Activated effector memory CD4-positive, alpha-beta T cell treated with anti-CD3 and anti-CD28 coated beads, Interleukin-2, amount 50 U/mL, for 16 hours (primary cell): ENCODE measurements around the gene TRPV4.

Source experiments
- DNase-seq: peaks from one replicate; pipeline ENCODE4 v3.0.0-alpha.2; 2020

Gene TRPV4

DNA sequence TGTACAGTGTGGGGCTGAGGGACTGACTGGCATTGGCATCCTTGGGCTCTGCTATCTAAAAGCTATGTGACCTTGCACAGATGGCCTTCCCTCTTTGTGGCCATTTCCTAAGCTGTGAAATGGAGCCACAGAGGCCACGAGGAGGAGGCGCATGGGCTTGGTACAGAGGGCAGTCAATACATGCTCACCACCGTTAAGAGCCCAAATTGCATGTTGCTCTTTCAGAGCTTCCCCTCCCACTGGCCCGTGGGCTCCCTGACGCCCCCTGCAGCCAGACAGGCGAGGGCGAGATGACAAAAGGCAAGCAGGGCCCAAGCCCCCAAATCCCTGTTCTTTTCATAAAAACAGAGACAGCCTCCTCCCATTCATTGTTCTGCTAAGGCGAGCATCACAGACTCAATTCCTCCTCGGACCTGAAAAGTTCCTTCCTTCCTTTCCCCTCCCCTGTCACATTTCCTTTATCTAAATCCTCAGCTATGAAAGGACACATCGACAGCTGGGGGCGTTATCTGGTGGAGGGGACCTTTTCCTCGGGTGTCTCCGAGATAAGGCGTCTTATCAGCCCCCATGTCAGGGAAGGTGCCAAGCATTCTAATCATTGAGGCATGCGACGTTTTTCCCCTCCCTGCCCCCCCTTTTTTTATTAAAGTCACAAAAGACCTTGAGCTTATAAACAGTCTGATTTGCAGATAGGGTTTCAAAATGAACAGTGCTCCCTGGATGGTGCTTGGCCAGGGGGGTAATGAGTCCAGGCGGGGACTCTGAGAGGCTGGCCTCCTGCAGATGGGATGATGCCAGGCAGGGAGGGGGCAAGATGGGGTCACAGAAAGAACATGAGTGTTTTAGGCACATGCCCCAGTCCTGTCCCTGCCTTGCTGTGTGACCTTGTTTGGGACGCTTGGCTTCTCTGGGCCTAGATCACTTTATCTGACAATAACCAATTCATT, 93.2 kb downstream of the TRPV4 start:
- DNase-seq = peak; percentile 60

GRCh38 chr12:109738878-109739665, 94.1 kb downstream of the TRPV4 start:
- peak; percentile 43 for DNase-seq

GRCh38 chr12:109738209-109738608, 95.0 kb downstream of the TRPV4 start:
- peak; percentile 34 for DNase-seq

DNA sequence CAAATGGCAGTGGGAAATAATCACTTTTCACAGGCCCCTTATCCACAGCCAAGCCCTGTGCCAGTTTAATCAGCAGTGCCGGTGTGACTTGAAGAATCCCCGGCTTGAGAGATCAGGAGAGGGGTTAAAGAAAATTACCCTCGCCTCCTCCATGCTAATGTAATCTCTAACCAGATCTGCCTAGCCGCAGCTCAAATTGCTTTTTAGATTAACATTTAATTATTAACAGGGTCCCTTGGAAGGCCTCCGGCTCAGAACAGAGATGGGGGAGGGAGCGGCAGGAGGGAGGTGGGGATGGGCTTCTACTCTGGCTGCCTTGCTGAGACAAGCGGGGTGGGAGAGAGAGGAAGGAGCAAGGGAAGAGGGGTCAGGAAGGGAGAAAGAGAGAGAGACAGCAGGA, 95.6 kb downstream of the TRPV4 start:
- DNase-seq = peak; percentile 12

DNA sequence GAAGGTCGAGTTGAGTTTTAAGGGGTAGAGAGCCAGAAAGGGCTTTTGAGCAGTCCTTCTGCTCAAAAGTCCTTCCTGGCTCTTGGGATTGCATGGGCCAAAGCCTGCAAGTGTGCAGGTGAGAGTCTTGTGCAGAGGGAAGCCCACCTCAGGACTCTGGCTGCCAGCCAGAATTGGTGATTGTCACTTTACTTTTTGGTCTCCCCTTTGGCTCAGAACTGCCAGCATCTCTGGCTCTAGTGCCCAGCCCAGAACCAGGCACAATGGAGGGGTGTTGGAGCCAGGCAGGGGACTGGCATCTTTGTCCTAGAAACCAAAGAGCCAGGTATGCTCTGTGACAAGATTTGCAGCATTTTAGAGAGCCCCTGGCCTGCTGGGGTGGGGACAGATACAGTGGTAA, 96.1 kb downstream of the TRPV4 start:
- DNase-seq = peak; percentile 34

DNA sequence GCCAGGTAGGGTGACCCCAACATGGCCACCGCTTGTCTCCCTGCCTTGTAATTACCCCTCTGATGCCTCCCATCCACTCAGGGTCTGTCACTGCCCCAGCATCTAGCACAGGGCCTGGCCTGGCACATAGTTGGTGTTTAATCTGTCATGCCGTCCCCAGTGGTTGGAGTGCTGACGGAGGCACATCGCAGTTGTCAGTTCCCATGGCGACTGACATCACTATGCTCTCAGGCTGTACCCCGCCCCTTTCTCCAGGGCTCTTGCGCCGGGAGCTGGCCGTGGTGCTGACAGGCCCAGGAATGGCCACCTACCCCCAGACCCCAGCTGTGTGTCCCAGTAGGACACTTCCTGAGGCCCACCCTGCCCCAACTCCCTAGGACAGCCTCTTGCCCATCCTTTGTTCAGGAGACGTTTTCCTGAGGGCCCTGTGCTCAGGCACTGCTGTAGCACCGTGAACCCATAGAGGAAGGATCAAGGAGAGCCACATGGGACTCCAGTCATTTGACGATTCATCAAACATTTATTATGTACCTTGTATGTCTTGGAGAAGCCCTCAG, 96.6 kb downstream of the TRPV4 start:
- peak; percentile 64 for DNase-seq

DNA sequence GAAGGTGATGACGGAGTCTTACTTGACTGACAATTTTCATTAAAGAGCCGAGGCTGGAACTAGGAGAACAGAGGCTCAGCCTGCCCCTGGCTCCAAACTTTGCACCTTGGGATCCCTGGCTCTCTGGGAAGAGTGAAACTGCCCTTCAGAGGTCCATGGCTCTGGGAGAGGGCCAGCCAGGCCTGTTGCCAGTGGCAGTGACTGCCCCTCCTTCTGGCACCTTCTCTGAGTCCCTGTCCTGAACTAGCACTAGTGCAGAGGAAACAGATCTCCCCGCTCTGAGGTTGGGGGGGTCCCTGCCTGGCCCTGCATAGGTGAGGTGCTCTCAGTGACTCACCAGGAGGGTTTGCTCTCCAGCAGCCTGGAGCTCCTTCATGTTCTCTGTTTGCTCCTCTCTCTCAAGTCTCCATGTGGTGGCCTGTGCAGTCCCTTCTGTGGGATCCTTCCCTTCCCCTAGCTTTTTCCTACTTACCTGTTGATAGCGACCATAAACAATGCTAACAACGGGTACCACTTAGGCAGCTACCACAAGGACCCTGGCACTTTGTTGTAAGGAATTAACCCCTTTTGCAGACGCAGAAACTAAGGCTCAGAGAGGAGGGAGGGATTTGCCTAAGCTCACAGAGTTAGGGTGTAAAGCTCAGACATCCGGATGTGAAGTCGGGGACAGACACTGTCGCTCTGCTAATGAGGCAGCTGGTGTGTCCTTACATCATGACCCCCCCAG, 97.2 kb downstream of the TRPV4 start:
- DNase-seq = peak; percentile 47

DNA sequence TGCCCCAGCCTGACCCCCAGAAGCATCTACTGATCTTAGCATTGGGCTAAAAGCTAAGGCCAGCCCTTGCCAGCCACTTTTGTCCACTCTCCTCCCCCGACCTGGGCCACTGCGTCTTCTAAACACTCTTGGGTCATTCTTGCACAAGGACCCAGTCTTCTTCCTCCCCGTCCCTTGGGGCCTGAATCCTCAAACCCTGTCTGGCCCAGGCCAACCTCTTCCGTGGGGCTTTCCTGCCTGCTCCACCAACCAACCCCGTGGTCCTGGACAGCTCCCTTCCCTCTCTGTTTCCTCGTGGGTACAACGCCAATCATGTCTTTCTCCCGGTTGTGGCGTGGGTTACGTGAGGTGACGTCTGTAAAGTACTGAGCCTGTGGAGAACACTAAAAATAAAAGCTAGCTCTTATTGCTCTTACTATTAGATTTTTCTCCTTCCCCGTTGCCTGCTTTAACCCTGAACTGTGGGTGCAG, 98.1 kb downstream of the TRPV4 start:
- DNase-seq = peak; percentile 22

GRCh38 chr12:109734219-109735000, 98.8 kb downstream of the TRPV4 start:
- DNase-seq = peak; percentile 36
